HG03571 (cell line): ENCODE results near the gene HOXB4.

Experiments used
- ATAC-seq: cut with Tn5 transposase; IDR thresholded peaks from one replicate; pipeline ENCODE4 v1.9.1; 2021; ENCODE audit not compliant: unreplicated experiment

Gene HOXB4

DNA sequence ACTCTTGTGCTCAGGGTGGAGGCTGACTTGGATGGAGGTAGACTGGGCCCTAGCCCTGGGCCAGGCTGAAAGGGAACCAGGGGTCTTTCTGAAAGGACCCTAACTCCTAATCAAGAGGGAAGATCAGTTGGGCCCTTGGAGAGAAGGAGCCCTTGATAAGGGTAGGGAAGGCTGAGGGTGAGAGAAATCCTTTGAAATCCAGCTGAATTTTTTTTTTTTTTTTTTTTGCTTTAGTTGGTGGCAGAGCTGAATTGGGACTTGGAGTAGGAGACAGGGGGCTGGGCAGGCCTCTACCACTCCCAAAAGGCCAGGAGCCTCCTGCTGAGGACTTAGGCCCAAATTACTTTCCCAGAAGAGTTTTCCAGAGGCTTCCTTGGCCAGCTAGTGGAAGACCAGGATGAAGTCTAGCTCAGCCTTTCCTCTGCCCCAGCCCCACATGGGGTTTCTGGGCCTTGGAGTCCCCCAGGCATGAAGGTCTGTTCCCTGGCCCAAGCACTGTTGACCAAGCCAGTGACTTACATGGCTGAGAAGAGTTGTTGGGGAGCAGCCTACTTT, 12.5 kb upstream of the HOXB4 start:
- no peak for ATAC-seq

DNA sequence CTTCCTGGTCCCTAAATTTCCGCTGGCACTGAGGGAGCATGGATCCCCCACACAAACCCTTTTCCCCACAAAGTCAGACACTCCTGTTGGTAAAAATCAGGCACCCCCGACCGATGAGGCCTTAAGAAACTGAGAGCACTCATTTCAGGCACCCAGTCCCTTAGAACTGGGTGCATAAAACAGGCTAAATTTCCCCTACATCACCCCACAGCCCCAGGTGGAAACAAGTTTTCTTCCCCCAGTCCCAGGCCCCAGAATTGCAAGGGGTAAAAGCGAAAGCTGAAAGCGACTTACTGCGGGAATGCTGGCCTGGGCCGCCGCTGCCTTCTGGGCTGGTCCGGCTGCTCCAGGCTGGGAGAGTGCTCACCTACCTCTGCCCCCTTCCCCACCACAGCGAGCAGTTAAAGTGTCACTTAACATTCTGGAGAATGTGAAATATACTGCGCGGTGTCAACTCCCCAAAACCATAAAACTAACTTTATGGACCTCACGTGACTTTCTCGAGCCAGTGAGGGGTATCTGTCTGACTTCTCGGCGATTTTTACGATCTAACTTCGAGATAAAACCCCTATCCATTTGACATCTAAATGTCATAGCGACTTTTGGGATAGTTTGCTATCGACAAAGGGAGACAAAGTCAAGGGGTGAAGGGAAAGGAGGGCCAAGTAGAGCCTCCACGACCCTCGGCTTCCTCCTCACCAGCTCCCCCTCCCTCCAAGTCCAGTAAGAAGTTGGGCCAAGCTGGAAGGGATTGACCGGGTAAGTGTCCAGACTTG, 11.9 kb upstream of the HOXB4 start, which contains the start of gene HOXB3:
Gene HOXB3 (minus strand): TSS at position 411 of the 776 bp plus-strand sequence. CDS start 37,767 bp downstream, outside the sequence.
- no peak for ATAC-seq

DNA sequence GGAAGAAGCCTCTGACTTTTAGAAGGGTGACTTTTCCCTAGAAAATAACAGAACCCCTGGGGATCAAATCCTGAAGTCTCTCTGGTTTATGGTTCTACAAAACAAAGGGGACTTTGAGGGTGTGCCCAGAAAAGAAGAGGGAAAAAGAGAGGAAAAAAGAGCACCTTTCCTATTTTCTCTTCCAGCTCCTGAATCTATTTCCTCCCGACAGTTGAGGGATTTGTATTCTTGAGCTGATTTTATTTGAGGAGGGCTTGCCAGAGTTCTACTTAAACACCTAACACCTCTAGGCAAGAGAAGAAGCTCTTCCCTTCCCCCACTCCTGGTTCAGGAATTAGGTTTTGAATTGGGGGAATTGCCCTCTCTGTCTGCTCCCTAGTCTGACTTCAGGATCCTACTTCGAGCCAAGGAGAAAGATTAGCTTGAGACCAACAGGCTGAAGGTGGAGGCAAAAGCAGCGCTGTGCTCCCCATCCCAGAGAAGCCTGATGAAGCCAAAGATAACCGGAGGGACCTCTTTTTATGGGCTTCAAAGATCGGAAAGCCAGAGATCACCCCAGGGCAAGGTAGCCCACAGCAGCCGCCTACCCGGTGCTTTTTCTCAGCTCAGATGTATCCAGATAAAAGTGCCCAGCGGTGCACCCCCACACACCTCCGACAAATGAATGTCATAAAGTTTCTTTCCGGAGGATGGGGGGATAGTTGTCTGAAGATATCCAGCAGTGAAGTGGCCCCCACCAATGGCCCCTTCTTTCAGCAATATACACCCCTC, 11.1 kb upstream of the HOXB4 start:
- no peak for ATAC-seq

DNA sequence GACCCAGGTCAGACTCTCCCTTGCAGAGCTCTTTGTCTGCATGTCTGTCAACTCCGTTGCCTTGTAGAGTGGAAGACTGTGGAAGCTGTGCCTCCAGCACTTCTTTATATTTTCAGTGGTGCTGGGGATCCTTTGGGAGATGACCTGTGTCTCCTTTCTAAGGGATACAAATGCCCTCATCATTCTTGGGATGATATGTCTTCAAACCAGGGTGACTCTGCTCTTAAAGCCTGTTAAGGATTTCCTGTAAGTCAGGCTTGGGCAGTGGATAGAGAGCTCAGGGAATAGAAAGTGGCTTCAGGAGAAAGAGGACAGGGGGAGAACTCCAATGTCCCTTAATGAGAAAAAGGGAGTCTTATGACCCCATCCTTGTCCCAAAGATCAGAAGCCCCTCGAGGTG, 10.4 kb upstream of the HOXB4 start:
- ATAC-seq: no peak

DNA sequence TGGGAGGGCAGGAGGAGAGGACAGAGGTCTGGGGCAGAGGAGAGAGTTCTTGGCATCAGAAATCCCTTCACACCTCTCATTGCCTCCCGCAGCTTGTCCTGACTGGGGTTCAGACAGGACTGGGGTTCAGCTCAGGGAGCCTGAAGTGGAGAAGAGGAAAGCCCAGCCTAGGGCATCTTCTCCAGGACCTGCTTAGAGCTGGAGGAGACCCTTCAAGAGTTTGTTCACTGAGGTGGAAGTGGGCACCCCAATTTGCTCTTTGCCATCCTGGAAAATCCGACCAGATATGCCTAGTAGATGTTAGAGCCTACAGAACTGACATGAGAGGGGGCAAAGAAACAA, 9.9 kb upstream of the HOXB4 start:
- ATAC-seq: no peak

DNA sequence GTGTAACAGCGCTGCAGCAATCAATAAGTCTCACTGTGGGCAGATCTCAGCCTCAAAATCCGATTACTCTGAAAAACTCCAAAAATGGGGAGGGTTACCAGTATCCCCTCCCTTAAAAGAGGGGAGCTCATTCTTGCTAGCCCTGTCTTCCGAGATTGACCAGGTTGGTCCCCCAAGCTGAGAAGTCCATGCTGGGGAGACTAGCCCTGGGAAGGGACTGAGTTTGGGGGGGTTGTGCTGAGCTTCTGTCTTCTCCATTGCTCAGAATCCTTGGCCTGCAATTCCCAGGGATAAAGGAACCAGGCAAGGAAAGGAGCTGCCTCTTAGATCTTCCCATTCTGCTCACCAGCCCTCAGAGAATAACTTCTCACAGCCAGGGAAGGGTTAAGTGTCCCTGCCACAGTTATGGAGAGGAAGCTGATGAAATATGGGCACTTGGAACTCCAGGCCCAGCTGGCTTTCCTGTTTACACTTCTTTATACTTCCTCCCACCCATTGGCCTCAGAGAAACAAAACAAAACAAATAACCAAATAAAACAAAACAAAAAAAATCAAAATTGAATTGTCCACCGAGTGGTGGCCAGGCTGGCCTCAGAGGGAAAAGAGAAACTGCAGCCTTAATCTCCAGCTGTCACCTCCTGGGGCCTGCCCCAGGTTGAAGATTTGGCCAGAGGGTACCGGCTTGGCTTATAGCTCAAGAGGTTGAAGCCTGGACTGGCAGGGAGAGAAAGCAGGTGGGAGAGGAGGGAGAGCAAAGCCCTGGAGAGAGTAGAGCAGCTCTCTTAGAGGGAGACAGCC, 9.3 kb upstream of the HOXB4 start:
- ATAC-seq: no peak

DNA sequence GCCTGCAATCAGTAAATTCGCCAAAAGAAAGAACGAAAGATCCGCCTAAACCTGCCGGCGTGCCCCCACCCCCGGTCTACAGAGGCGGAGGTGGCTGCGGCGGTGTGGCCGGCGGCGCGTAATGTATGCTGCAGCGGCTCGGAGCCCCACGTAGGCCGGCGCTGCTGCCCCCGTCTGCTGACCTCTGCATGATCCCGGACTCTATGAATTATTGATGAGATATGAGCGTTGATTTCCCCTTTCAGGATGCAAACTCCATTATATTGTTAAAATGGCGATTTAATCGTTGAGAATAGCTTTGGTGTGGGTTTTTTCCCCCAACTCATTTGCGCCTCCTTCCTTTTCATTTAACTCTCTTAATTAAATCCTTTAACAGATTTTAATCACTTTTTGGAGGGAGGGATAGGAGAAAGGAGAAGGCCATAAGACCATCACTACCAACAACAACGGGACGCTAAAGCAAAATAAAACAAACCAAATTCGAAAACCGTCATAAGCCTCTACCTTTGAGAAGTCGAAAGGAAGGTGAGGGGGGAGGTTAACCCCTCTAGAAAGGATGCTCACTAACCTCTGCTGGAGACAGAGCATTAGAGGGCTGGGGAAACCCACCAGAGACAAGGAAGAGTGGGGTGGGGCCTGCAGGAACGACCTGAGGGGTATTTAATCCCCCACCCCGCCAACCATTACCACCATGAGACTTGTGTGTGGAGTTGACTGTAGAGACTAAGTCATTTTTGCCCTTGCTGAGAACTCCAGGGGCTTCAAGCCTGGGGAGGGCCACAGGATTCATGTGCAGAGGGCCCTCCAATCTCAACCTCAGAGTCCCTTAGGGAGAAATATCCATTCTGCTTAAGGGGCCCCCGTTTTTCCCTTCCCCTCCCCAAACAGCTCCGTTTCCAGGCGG, 8.5 kb upstream of the HOXB4 start:
- no peak for ATAC-seq

DNA sequence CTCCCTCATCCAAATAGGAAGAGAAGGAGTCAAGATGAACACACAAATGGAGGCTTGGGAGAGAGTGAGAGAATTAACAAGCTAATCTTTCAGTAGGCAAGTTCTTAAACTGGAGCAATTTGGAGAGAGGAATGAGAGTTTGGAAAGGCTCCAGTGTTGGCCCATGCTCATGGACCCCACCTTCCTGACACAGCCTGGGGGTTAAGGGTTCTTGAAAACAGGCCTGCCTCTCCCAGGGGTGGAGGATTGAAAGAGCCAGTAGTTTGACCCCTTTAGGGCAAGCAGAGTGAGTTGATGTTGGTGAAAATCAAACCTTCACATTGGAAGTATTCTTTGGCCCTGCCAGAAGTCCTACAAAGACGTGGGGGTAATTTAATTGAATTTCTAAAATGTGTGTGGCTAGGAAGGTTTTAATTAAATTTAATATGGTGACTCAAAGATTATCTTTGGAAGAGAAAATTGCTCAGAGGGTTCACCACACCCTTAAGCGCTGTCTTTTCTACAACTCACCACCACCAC, 6.1 kb upstream of the HOXB4 start:
- no peak for ATAC-seq

DNA sequence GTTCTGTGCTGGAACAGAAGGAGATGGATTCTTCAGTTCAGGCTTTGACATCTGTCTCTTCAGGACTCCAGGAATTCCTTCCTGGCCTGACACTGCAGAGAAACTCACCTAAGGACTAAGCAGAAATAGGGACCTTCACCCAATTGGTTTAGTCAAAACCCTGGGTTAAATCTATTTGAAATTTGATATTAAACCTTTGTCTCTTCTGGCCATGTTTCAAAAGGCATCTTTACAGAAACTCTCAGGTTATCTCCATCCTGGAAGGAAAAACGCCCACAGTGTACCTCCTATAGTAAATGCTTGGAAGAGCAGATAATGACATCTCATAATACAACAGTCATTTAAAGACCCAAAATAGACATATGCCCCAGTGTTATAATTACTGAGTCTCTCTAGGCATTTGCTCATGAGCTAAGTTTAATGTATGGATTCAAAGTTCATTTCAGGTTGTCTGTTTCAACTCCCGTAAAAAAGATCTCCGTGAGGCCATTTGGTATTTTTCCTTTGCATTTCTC, 5.6 kb upstream of the HOXB4 start:
- no peak for ATAC-seq

DNA sequence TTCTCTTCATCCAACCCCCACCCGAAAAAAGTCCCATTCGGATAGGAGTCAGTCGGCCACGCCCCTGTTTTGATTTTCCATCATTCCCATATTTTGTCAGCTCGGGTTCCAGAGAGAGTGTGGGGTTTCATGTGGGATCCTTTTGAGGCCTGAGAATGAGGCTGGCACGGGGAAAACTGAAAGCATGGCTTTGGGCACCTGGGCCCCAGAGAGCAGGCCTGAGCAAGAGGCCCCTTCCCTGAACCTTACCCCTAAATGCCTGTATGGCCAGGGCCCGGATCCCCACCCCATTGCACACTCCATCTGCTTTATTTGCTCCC, 4.6 kb upstream of the HOXB4 start:
- no peak for ATAC-seq

DNA sequence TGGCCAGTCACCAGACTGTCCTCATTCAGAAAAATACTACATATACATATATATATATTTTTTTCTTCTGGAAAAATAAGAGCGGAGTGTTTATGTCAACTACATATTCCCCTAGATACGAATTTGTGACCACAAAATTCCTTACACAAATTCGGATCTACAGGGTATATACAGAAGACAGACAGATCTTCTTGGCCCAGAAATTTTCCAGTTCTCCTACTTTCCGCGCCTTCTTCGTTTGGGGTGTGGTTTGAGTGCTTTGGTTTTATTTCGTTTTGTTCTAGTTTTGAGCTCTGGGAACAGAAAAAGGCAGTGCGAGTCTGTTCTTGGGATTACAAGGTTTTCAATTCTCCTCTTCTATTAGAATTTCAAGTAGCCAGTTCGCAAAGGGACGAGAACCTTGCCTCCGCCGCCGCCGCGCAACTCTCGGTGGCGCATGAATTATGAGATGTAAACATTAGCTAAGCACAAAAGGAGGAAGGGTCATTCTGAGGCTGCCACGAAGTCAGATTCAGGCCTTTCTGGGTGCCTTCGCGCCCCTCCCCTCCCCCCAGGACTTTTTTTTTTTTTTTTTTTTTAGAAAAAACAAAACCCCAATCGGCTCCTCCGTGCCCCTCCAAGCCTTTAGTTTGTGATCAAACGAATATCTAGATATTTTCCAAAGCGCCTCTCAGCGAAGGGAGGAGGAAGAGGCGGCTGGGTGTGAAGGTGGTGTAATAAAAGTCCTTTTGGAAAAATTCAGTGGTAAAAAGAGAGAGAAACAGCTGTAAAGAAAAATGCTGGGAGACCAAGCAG, 1.8 kb upstream of the HOXB4 start:
- ATAC-seq: no peak

DNA sequence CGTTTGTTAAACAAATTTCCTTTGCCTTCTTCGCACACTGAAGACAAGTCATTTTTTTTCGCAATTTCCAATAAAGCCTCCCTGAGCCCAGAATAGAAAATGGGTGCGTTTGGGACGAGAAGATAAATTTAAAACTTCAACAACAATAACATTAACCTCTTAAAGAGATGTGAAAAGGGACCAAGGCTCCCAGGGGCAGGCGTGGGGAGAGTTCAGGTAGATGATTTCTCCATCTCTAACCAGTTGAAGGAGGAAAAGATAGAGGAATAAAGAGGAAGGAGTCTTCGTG, 1.3 kb upstream of the HOXB4 start:
- ATAC-seq: no peak

DNA sequence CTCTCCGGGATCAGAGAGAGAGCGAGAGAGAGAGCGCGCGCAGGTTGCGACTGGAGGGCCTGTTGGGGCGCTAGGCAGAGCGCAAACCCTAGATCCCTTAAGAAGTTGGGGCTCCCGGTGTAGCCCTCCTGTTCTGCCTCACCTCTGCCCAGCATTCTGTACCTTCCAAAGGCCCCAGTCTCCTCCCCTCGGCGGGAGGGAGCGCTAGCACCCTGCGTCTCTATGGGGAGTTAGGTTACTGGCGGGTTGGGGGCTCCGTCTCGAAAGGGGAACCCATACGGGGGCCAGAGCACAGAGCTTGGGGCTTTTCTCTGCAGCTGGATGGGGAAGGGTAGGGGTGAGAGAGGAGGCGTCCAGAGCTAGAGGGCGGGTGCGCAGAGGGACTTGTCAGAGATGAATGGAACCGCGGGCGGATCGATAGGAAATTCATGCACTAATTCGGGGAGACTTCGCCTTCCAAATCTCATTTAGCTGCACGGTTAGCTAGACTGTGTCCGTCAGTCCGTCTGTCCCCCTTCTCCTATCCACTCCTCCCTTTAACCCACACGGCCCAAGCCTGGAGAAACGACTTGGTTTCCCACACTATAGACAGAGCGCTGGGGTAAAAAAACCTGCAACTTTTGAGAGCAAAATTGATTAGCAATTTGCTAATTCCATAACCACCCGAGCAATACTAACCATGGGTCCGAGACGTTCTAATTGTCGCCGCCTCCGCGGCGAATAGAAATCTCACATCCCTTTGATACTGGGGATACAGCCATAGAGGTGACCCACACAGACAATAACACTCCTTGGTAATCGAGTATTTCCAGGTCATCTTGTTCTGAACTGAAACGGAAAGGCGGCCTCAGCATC, 693 bp upstream of the HOXB4 start:
- ATAC-seq: no peak

DNA sequence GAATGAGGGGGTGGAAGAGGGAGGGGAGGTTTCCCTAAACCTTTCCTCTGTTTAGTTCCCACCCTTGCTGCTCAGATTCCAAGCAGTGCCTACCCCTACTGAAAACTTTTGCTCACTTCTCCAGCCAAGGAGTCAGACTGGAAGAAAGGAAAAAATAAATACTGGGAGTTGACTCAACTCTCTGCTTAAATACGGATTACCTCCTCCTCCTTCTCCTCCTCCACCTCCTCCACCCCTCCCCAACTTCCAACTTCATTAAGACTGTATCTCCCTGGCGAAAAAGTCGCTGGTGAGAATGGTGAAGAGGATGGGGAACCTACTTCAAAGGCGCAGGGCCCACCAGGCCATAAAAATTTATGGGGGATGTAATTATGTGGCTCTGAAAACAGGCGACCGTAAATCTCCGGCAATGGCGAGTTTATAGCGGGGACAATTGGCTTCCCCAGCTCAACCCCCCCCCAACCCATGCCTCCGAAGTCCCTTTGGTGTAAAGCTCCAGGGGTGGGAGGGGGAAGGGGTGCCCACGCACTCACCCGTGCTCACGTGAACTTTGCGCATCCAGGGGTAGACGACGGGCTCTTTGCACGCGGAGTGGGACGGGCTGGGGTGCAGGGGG, 712 bp downstream of the HOXB4 start:
- ATAC-seq: no peak

DNA sequence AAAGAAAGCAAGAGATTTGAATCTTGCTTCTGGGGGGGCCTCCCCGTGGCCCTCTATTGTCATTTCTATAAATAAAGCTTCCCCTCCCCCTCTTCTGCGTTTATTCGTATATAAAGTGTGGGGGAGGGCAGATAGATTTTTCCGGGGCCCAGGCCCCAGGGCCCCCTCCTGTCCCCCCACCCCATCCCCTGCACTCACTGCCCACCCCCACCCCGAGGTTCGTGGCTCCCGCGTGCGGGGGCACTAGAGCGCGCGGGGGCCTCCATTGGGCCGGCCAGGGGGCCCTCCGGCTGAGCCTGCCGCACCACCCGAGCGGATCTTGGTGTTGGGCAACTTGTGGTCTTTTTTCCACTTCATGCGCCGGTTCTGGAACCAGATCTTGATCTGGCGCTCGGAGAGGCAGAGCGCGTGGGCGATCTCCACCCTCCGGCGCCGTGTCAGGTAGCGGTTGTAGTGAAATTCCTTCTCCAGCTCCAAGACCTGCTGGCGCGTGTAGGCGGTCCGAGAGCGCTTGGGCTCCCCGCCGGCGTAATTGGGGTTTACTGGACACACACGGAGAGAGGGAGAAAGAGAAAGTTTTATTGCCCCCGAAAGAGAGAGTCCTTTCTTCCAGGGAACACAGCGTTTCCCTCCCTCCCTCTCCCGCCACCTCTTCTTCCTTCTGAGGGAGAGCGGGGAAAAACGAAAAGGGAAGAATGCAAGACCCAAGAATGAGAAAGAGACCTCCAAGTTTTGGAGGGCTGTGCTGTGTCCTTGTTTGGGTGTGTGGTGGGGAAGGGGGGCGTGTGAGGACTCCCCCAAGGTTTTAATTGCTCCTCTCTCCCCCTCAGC, 1.5 kb downstream of the HOXB4 start:
- no peak for ATAC-seq

DNA sequence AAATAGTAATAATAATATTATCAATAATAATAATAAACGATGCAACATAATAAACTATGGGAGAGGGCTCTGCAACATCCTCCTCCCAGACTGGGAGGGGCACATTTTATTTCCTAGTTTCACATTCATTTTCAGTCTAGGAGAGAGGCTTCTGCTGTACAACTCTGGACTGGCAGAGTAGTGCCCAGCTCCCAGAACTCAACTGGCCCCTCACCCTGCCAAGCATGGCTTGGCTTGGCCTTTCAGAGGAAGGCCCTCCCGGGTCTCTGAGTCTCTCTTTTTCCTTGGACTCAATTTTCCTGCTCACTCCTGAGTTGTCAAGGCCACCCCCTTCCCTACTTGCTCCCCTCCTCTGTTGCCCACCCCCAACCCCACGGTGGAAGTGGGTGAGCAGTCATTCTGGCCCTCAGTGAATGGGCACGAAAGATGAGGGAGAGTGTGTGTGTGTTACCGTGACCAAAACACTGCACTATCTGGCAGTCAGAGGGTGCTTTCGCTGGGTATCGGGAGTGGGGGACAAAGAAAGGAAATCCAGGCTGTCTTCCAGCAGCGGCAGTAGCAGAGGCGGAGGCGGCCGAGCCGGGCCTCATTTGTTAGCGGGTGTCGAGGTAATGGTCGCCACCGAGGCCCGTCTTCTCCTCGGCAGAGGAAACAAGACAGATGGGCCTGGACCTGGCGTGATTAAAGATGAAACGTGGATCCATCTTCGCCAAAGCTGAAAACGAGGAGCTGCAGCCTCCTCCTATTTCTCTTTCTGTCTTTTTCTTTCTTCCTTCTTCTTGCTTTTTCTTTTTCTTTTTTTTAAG, 2.3 kb downstream of the HOXB4 start:
- no peak for ATAC-seq
